HL-60 (cell line): Measurements from ENCODE around the gene MEIKIN.

ENCODE experiments used
- DNase-seq, 2 experiments: peaks; one replicate each; pipeline ENCODE4 v3.0.0-alpha.2; 2010 to 2020; ENCODE audit warnings: low read depth in 1 of 2, low spot score in 1 of 2
- H3K27ac ChIP-seq: fragments of 250-450 bp; sonication (Bioruptor Pico); replicated peaks from 2 replicates; pipeline ENCODE4 v1.5.1; 2020; ENCODE audit warnings: mild to moderate bottlenecking, moderate library complexity
- H3K27me3 ChIP-seq: fragments of 250-450 bp; sonication (Bioruptor Pico); 2 replicates; pipeline ENCODE4 v1.5.1; 2021; ENCODE audit warnings: mild to moderate bottlenecking, moderate library complexity; ENCODE audit not compliant: insufficient read depth, poor library complexity, severe bottlenecking
- H3K4me3 ChIP-seq: replicated peaks from 2 replicates; pipeline ENCODE4 v1.5.1; 2011; ENCODE audit warnings: mild to moderate bottlenecking, control low read depth, low read length; ENCODE audit not compliant: insufficient read depth
- GABPA ChIP-seq: IDR thresholded peaks from 2 replicates; pipeline ENCODE4 v1.6.1; 2012; ENCODE audit warnings: low read depth
- POLR2AphosphoS5 ChIP-seq: IDR thresholded peaks from 2 replicates; pipeline ENCODE4 v1.6.1; 2012; ENCODE audit warnings: low read depth
- SPI1 ChIP-seq: IDR thresholded peaks from 2 replicates; pipeline ENCODE4 v1.6.1; 2012; ENCODE audit warnings: low read depth, mild to moderate bottlenecking, borderline replicate concordance
- TF ChIP-seq, protein P1 (sequence below): IDR thresholded peaks from one replicate; pipeline ENCODE4 v1.5.1; 2011; ENCODE audit warnings: low read length, control low read depth, inconsistent platforms; ENCODE audit not compliant: insufficient read depth
- TF ChIP-seq, protein P2 (sequence below): IDR thresholded peaks from 2 replicates; pipeline ENCODE4 v1.6.1; 2012; ENCODE audit warnings: low read depth; ENCODE audit not compliant: insufficient replicate concordance

The MEIKIN gene

DNA sequence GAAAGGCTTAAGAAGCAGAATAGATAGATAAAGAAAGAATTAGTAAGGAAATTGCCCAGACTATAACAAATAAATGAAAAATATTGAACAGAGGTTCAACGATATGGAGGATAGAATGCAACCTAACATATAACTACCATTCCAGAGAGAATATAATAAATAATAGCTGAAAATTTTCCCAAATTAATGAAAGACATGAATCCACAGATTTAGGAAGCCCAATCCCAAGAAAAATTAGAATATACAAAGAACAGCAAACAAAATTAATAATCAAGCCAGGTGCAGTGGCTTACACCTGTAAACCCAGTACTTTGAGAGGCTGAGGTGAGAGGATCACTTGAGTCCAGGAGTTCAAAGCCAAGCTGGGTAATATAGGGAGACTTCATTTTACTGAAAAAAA, 120.8 kb downstream of the MEIKIN start:
- TF ChIP-seq POLR2AphosphoS5, result no peak
- no peak for TF ChIP-seq GABPA
- TF ChIP-seq, protein P1, sequence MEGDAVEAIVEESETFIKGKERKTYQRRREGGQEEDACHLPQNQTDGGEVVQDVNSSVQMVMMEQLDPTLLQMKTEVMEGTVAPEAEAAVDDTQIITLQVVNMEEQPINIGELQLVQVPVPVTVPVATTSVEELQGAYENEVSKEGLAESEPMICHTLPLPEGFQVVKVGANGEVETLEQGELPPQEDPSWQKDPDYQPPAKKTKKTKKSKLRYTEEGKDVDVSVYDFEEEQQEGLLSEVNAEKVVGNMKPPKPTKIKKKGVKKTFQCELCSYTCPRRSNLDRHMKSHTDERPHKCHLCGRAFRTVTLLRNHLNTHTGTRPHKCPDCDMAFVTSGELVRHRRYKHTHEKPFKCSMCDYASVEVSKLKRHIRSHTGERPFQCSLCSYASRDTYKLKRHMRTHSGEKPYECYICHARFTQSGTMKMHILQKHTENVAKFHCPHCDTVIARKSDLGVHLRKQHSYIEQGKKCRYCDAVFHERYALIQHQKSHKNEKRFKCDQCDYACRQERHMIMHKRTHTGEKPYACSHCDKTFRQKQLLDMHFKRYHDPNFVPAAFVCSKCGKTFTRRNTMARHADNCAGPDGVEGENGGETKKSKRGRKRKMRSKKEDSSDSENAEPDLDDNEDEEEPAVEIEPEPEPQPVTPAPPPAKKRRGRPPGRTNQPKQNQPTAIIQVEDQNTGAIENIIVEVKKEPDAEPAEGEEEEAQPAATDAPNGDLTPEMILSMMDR, result no peak
- no peak overlapping the region for H3K27ac ChIP-seq
- no peak for DNase-seq
- H3K4me3 ChIP-seq, result no peak overlapping the region
- no peaks in the 10 kb centered on the region for H3K27me3 ChIP-seq

DNA sequence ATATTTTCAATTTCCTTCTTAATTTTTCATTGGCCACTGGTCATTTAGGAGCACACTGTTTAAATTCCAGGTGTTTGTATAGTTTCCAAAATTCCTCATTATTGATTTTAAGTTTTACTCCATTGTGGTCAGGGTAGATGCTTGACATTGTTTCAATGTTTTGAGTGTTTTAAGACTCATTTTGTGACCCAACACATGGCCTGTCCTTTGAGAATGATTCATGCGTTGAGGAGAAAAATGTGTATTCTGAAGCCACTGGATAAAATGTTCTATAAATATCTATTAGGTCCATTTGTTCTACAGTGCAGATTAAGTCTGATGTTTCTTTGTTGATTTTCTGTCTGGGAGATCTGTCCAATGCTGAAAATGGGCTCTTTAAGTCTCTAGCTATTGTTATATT, 124.2 kb downstream of the MEIKIN start:
- H3K27me3 ChIP-seq, result no peaks in the 10 kb centered on the region
- DNase-seq, result no peak
- no peak overlapping the region for H3K27ac ChIP-seq
- no peak overlapping the region for H3K4me3 ChIP-seq
- TF ChIP-seq SPI1 (no peak), GABPA (no peak), POLR2AphosphoS5 (no peak)
- TF ChIP-seq, protein P2, sequence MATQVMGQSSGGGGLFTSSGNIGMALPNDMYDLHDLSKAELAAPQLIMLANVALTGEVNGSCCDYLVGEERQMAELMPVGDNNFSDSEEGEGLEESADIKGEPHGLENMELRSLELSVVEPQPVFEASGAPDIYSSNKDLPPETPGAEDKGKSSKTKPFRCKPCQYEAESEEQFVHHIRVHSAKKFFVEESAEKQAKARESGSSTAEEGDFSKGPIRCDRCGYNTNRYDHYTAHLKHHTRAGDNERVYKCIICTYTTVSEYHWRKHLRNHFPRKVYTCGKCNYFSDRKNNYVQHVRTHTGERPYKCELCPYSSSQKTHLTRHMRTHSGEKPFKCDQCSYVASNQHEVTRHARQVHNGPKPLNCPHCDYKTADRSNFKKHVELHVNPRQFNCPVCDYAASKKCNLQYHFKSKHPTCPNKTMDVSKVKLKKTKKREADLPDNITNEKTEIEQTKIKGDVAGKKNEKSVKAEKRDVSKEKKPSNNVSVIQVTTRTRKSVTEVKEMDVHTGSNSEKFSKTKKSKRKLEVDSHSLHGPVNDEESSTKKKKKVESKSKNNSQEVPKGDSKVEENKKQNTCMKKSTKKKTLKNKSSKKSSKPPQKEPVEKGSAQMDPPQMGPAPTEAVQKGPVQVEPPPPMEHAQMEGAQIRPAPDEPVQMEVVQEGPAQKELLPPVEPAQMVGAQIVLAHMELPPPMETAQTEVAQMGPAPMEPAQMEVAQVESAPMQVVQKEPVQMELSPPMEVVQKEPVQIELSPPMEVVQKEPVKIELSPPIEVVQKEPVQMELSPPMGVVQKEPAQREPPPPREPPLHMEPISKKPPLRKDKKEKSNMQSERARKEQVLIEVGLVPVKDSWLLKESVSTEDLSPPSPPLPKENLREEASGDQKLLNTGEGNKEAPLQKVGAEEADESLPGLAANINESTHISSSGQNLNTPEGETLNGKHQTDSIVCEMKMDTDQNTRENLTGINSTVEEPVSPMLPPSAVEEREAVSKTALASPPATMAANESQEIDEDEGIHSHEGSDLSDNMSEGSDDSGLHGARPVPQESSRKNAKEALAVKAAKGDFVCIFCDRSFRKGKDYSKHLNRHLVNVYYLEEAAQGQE, result no peak
- TF ChIP-seq, protein P1, result no peak

DNA sequence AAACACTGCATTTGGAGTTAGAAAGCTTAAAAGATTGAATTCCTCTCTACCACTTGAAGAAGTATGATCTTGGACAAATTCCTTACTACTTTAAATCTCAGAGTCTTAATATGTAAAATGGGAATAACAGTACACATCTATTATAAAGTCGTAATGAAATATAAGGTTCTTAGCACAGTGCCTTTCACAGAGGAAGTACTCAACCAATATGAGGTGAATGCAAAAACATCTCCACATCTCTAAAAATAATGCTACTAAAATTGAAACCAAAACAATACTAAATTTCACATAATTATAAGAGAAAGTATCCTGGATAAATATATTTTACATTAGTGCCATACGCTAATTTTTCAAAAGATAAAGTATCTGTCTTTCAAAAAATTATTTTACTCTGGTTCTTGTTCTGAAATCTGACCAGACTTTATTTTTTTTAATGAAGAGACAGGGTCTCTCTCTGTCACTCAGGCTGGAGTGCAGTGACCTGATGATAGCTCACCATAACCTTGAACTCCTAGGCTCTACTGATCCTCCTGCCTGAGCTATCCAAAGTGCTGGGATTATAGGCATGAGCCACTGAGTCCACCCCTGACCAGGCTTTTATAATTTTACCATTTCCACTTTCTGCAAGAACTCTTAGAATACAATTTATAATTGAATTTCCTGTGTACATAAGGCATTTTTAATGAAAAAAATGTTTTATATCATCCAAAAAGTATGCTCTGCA, 127.3 kb downstream of the MEIKIN start:
- no peaks in the 10 kb centered on the region for H3K27me3 ChIP-seq
- H3K27ac ChIP-seq, result no peak overlapping the region
- TF ChIP-seq, protein P2, result no peak
- TF ChIP-seq SPI1 (no peak), POLR2AphosphoS5 (no peak), GABPA (no peak)
- TF ChIP-seq, protein P1, result no peak
- no peak for DNase-seq
- no peak overlapping the region for H3K4me3 ChIP-seq

DNA sequence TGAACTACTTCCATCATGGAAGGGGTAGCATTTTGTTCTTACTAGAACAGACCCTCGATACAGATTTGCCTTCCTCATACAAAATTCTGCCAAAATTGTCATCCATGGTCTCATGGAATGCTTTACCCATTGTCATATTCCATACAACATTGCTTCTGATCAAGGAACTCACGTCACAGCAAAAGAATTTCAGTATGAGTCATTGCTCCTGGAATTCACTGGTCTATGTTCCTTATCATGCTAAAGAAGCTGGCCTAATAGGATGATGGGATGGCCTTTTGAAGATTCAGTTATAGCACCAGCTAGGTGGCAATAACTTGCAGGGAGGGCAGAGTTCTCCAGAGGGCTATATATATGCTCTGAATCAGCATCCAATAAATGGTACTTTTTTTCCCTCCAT, 130.5 kb downstream of the MEIKIN start:
- no peak overlapping the region for H3K4me3 ChIP-seq
- no peaks in the 10 kb centered on the region for H3K27me3 ChIP-seq
- TF ChIP-seq, protein P1, result no peak
- no peak for TF ChIP-seq POLR2AphosphoS5
- no peak for TF ChIP-seq SPI1
- TF ChIP-seq, protein P2, result no peak
- TF ChIP-seq GABPA, result no peak
- no peak for DNase-seq
- H3K27ac ChIP-seq, result no peak overlapping the region
